Breast epithelium (tissue), 4 donors: ENCODE results near the gene LRRC9. TPM values are rescaled to one million over a fixed set of nuclear protein-coding genes. Genes with fewer than 3 reads are reported as not detected.

ENCODE experiments used
- DNase-seq, 2 donors: peaks; one replicate each; pipeline ENCODE4 v3.0.0-alpha.2; 2019; ENCODE audit warnings: low spot score in 2 of 2
- H3K27ac ChIP-seq, 2 donors: fragments of 200-600 bp; sonication (generic) in 1 of 2; one replicate each; pipeline ENCODE4 v1.5.1; 2016 to 2019; ENCODE audit warnings: mild to moderate bottlenecking in 1 of 2
- H3K27me3 ChIP-seq, 2 donors: fragments of 200-600 bp; sonication (generic) in 1 of 2; one replicate each; pipeline versions ENCODE4 v1.5.1 to v1.6.0; 2017 to 2019; ENCODE audit warnings: control low read depth in 1 of 2, mild to moderate bottlenecking in 1 of 2
- H3K36me3 ChIP-seq: fragments of 200-600 bp; one replicate; pipeline ENCODE4 v1.5.1; 2019
- H3K4me1 ChIP-seq, 2 donors: fragments of 200-600 bp; sonication (generic); one replicate each; pipeline ENCODE4 v1.5.1; 2016 to 2019; ENCODE audit warnings: control low read depth in 1 of 2
- H3K4me3 ChIP-seq, 3 donors: fragments of 200-600 bp; sonication (generic); 1 replicate in 2 of 3; 2 replicates in 1 of 3; pipeline ENCODE4 v1.5.1; 2016 to 2019; ENCODE audit warnings: mild to moderate bottlenecking in 3 of 3, moderate library complexity in 2 of 3
- H3K9me3 ChIP-seq, 2 donors: fragments of 200-600 bp; sonication (generic) in 1 of 2; one replicate each; pipeline ENCODE4 v1.5.1; 2016 to 2019; ENCODE audit warnings: control low read depth in 1 of 2
- CTCF ChIP-seq, 3 donors: fragments of 450-650 bp; IDR thresholded peaks; one replicate each; pipeline ENCODE4 v1.5.1; 2016 to 2017; ENCODE audit warnings: antibody characterized with exemption in 3 of 3, mild to moderate bottlenecking in 3 of 3, moderate library complexity in 3 of 3
- POLR2A ChIP-seq: fragments of 450-650 bp; IDR thresholded peaks from one replicate; pipeline ENCODE4 v1.6.1; 2016; ENCODE audit warnings: antibody characterized with exemption, mild to moderate bottlenecking, moderate library complexity
- POLR2AphosphoS5 ChIP-seq, 3 donors: sonication (generic); formaldehyde crosslinking; IDR thresholded peaks; one replicate each; pipeline ENCODE4 v1.6.1; 2017; ENCODE audit warnings: antibody characterized with exemption in 3 of 3
- intact Hi-C: fragments of 100-400 bp; cut with DNase I; formaldehyde crosslinking; loops from one replicate; pipeline ENCODE4 v1.15.1; 2023; ENCODE audit warnings: low total_unique reads
- total RNA-seq, 3 donors: library from RNA; depleted of rRNA; stranded (reverse); fragments of >200 nt; gene quantifications; one replicate each; pipeline ENCODE4 v1.1.0, GENCODE V29; 2016

LRRC9 gene
- total RNA-seq, 3 donors from 2014 or later, result 0.16 TPM; not detected in 2

GRCh38 chr14:59983048-59983447 is 63.1 kb downstream of the LRRC9 start:
- Histone ChIP-seq H3K27me3 (no peaks in the 10 kb centered on the region), H3K9me3 (no peaks in the 10 kb centered on the region), H3K36me3 (no peaks in the 10 kb centered on the region), H3K4me1 (no peaks in the 10 kb centered on the region), H3K4me3 (no peak overlapping the region), H3K27ac (no peak overlapping the region)
- no peak for DNase-seq
- intact Hi-C loops, result no loop called here
- no peak for TF ChIP-seq POLR2AphosphoS5 (IDR thresholded peaks at IDR 0.05)
- TF ChIP-seq POLR2A, result no peak
- no peak for TF ChIP-seq CTCF (IDR thresholded peaks at IDR 0.05)

- Histone ChIP-seq H3K4me1 (no peaks in the 10 kb centered on the region), H3K27me3 (no peaks in the 10 kb centered on the region), H3K4me3 (no peak overlapping the region), H3K36me3 (no peaks in the 10 kb centered on the region), H3K9me3 (no peaks in the 10 kb centered on the region), H3K27ac (no peak overlapping the region)
- TF ChIP-seq POLR2AphosphoS5 (IDR thresholded peaks at IDR 0.05) (no peak), POLR2A (no peak), CTCF (IDR thresholded peaks at IDR 0.05) (no peak)
- DNase-seq, result no peak
- intact Hi-C loops, result no loop called here
Measured at GRCh38 chr14:59986556-59987059, 66.7 kb downstream of the LRRC9 start.

- Histone ChIP-seq H3K27ac (no peak overlapping the region), H3K9me3 (no peaks in the 10 kb centered on the region), H3K4me3 (no peak overlapping the region), H3K36me3 (no peaks in the 10 kb centered on the region), H3K27me3 (no peaks in the 10 kb centered on the region), H3K4me1 (no peaks in the 10 kb centered on the region)
- intact Hi-C loops, result no loop called here
- DNase-seq, result no peak
- TF ChIP-seq POLR2A (no peak), CTCF (IDR thresholded peaks at IDR 0.05) (no peak), POLR2AphosphoS5 (IDR thresholded peaks at IDR 0.05) (no peak)
Measured at GRCh38 chr14:59997449-59997848, 77.5 kb downstream of the LRRC9 start.

GRCh38 chr14:59997966-59998365 is 78.0 kb downstream of the LRRC9 start:
- Histone ChIP-seq H3K9me3 (no peaks in the 10 kb centered on the region), H3K27me3 (no peaks in the 10 kb centered on the region), H3K27ac (no peak overlapping the region), H3K36me3 (no peaks in the 10 kb centered on the region), H3K4me1 (no peaks in the 10 kb centered on the region), H3K4me3 (no peak overlapping the region)
- DNase-seq, result no peak
- TF ChIP-seq CTCF (IDR thresholded peaks at IDR 0.05) (no peak), POLR2AphosphoS5 (IDR thresholded peaks at IDR 0.05) (no peak), POLR2A (no peak)
- intact Hi-C loops, result no loop called here

- Histone ChIP-seq H3K36me3 (no peaks in the 10 kb centered on the region), H3K4me1 (no peaks in the 10 kb centered on the region), H3K27ac (no peak overlapping the region), H3K4me3 (no peak overlapping the region), H3K27me3 (no peaks in the 10 kb centered on the region), H3K9me3 (no peaks in the 10 kb centered on the region)
- intact Hi-C loops, result no loop called here
- TF ChIP-seq POLR2A, result no peak
- no peak for TF ChIP-seq POLR2AphosphoS5 (IDR thresholded peaks at IDR 0.05)
- TF ChIP-seq CTCF (IDR thresholded peaks at IDR 0.05), result no peak
- no peak for DNase-seq
Measured at GRCh38 chr14:59998564-59998963, 78.6 kb downstream of the LRRC9 start.
